ENCODE data around the gene SCRN2.

- TF ChIP-seq RBBP5 (IDR thresholded peaks at IDR 0.05; ENCODE audit: borderline replicate concordance, low read depth, low read length) (no peak), SUZ12 (IDR thresholded peaks at IDR 0.05; ENCODE audit: low read length) (no peak), CTCF (IDR thresholded peaks at IDR 0.05; ENCODE audit: control extremely low read depth in 1 of 3, insufficient read depth in 1 of 3, low read depth in 1 of 3, low read length in 3 of 3) (no peak), TAF7 (optimal IDR thresholded peaks at IDR 0.05; ENCODE audit: borderline replicate concordance, low read depth, low read length) (no peak), RAD21 (IDR thresholded peaks at IDR 0.05 in 1 of 2, conservative IDR thresholded peaks at IDR 0.05 in 1 of 2; ENCODE audit: low read depth in 2 of 2, low read length in 2 of 2) (no peak)
Observed at GRCh38 chr17:47875011-47875985, 34.2 kb upstream of the SCRN2 start.

Measured in H1 (cell line).